Panc1 (cell line): ENCODE data around the gene SH2D2A. TPM values are rescaled to one million over a fixed set of nuclear protein-coding genes. Genes with fewer than 3 reads are reported as not detected.

Experiments used
- ATAC-seq: fragments of 200-7000 bp; cut with Tn5 transposase; 2 replicates; pipeline ENCODE4 v1.9.1; 2020; ENCODE audit warnings: mild to moderate bottlenecking, moderate library complexity
- BruUV-seq: library from RNA; stranded (reverse); fragments of 400-500 nt; replicated peaks from 2 replicates; lab custom pipeline; 2021; lab: Mats Ljungman, UMichigan
- CTCF ChIA-PET: fragments of 300-600 bp; sonication (Branson Sonifier 250); formaldehyde crosslinking; loops from one replicate; lab custom pipeline; 2022; ENCODE audit warnings: antibody characterized with exemption; lab: Charles Lee
- POLR2A ChIA-PET: fragments of 300-600 bp; sonication (Branson Sonifier 250); formaldehyde crosslinking; loops from one replicate; lab custom pipeline; 2022; ENCODE audit warnings: antibody characterized with exemption; lab: Charles Lee
- DNase-seq: peaks from one replicate; pipeline ENCODE4 v3.0.0-alpha.2; 2010; ENCODE audit warnings: low read depth, low spot score
- H3K27ac ChIP-seq: 2 replicates; pipeline ENCODE4 v1.5.1; 2011; ENCODE audit warnings: mild to moderate bottlenecking, low read length, inconsistent platforms
- H3K27me3 ChIP-seq: fragments of 200-500 bp; sonication (Bioruptor generic); 2 replicates; pipeline ENCODE4 v1.6.0; 2014; ENCODE audit warnings: low read length, inconsistent platforms; ENCODE audit not compliant: control insufficient read depth, insufficient read depth
- H3K36me3 ChIP-seq: fragments of 200-500 bp; sonication (Bioruptor generic); 2 replicates; pipeline ENCODE4 v1.5.1; 2014; ENCODE audit warnings: inconsistent platforms, mild to moderate bottlenecking, low read length, moderate library complexity; ENCODE audit not compliant: control insufficient read depth, insufficient read depth
- H3K4me1 ChIP-seq: 2 replicates; pipeline ENCODE4 v1.5.1; 2011; ENCODE audit warnings: inconsistent platforms, mild to moderate bottlenecking, low read length, moderate library complexity; ENCODE audit not compliant: control insufficient read depth, insufficient read depth
- H3K4me3 ChIP-seq, 2 experiments: 2 replicates each; pipeline ENCODE4 v1.5.1; 2011 to 2012; ENCODE audit warnings: low read depth in 2 of 2, low read length in 2 of 2, mild to moderate bottlenecking in 2 of 2, inconsistent platforms in 1 of 2, moderate library complexity in 1 of 2
- H3K9me3 ChIP-seq: fragments of 200-500 bp; sonication (Bioruptor generic); 2 replicates; pipeline ENCODE4 v1.5.1; 2014; ENCODE audit warnings: low read depth, mild to moderate bottlenecking, inconsistent platforms, low read length, moderate library complexity; ENCODE audit not compliant: control insufficient read depth, insufficient read depth
- CTCF ChIP-seq: fragments of 450-650 bp; IDR thresholded peaks from 2 replicates; pipeline ENCODE4 v1.5.1; 2017; ENCODE audit warnings: mild to moderate bottlenecking
- POLR2AphosphoS5 ChIP-seq: IDR thresholded peaks from 2 replicates; pipeline ENCODE4 v1.6.1; 2012; ENCODE audit warnings: mild to moderate bottlenecking, low read depth, low read length, moderate library complexity
- REST ChIP-seq, 2 experiments: IDR thresholded peaks; 2 replicates each; pipeline ENCODE4 v1.6.1; 2011 to 2012; ENCODE audit warnings: low read depth in 2 of 2, control low read depth in 1 of 2, low read length in 1 of 2, mild to moderate bottlenecking in 1 of 2, moderate library complexity in 1 of 2; ENCODE audit not compliant: insufficient read depth in 1 of 2
- SIN3A ChIP-seq: IDR thresholded peaks from 2 replicates; pipeline ENCODE4 v1.6.1; 2012; ENCODE audit warnings: low read depth, mild to moderate bottlenecking, low read length, moderate library complexity, borderline replicate concordance; ENCODE audit not compliant: insufficient read depth
- TCF7L2 ChIP-seq: IDR thresholded peaks from 2 replicates; pipeline ENCODE4 v1.6.1; 2011; ENCODE audit warnings: mild to moderate bottlenecking, low read depth, low read length, inconsistent platforms
- in situ Hi-C: cut with HindIII; loops from 2 replicates; pipeline ENCODE4 v1.10.0; 2016; ENCODE audit warnings: low sequenced_read_pairs, low pct_unique_long_range_greater_than_20kb
- intact Hi-C: fragments of 100-400 bp; cut with micrococcal nuclease; formaldehyde crosslinking; loops from one replicate; pipeline ENCODE4 v1.10.0; 2022; ENCODE audit not compliant: unreplicated experiment
- total RNA-seq: library from RNA; stranded (reverse); gene quantifications from one replicate; pipeline ENCODE4 v1.2.1, GENCODE V29; 2021; ENCODE audit not compliant: unreplicated experiment

SH2D2A gene
- total RNA-seq, 1 experiment from 2014 or later, result 0.69 TPM

- in situ Hi-C loops (no loop called here), intact Hi-C loops (no loop called here)
- Histone ChIP-seq H3K4me1 (no peaks in the 10 kb centered on the region), H3K9me3 (no peaks in the 10 kb centered on the region), H3K36me3 (no peaks in the 10 kb centered on the region), H3K27ac (no peak overlapping the region), H3K4me3 (no peak overlapping the region), H3K27me3 (peaks cover 10% of the 10 kb centered on the region)
- no TSS peak for BruUV-seq
- ATAC-seq (no peak), DNase-seq (no peak)
- TF ChIP-seq CTCF, result no peak
- no peak for TF ChIP-seq TCF7L2
- no peak for TF ChIP-seq SIN3A
- no peak for TF ChIP-seq POLR2AphosphoS5
- TF ChIP-seq REST (IDR thresholded peaks at IDR 0.05; ENCODE audit: insufficient read depth in 1 of 2, low read depth in 2 of 2, low read length in 1 of 2), result no peak
- ChIA-PET POLR2A (interaction anchor here (0.7 kb wide), 1 partner anchor 121 kb away, joined by 9 read pairs; no protein-coding TSS in a partner anchor), CTCF (interaction anchor here (0.6 to 2.2 kb wide), 3 partner anchors 16 to 51 kb away, joined by 3 to 10 read pairs (median 3); no protein-coding TSS in a partner anchor)
Observed at GRCh38 chr1:156821801-156822200, 5.2 kb upstream of the SH2D2A start.

- no peak for DNase-seq
- POLR2A ChIA-PET, result no interaction called here
- in situ Hi-C loops, result no loop called here
- no peak for ATAC-seq
- CTCF ChIA-PET, result no interaction called here
- intact Hi-C loops, result no loop called here
- H3K4me3 ChIP-seq, result no peak overlapping the region
- no peak overlapping the region for H3K27ac ChIP-seq
- TF ChIP-seq POLR2AphosphoS5, result no peak
- H3K9me3 ChIP-seq, result no peaks in the 10 kb centered on the region
- no peaks in the 10 kb centered on the region for H3K36me3 ChIP-seq
- H3K27me3 ChIP-seq, result peaks cover 2% of the 10 kb centered on the region; the same call in 1 of the 2 replicates
- no TSS peak for BruUV-seq
- peaks cover 5% of the 10 kb centered on the region; the same call in 1 of the 2 replicates for H3K4me1 ChIP-seq
Observed at GRCh38 chr1:156815961-156816422, 656 bp downstream of the SH2D2A start.

- no TSS peak for BruUV-seq
- Histone ChIP-seq H3K27ac (no peak overlapping the region), H3K27me3 (no peaks in the 10 kb centered on the region), H3K36me3 (no peaks in the 10 kb centered on the region), H3K9me3 (no peaks in the 10 kb centered on the region), H3K4me1 (peaks cover 5% of the 10 kb centered on the region; the same call in 1 of the 2 replicates), H3K4me3 (no peak overlapping the region)
- intact Hi-C loops, result no loop called here
- POLR2A ChIA-PET, result no interaction called here
- CTCF ChIA-PET, result interaction anchor here (0.6 kb wide), 1 partner anchor 54 kb away, joined by 5 read pairs; no protein-coding TSS in a partner anchor
- ATAC-seq, result peak; percentile 56; the same call in 1 of the 2 replicates
- in situ Hi-C loops, result no loop called here
- no peak for DNase-seq
- TF ChIP-seq CTCF (no peak), SIN3A (no peak), REST (IDR thresholded peaks at IDR 0.05; ENCODE audit: insufficient read depth in 1 of 2, low read depth in 2 of 2, low read length in 1 of 2) (no peak), TCF7L2 (no peak), POLR2AphosphoS5 (no peak)
Observed at GRCh38 chr1:156815307-156815826, 1.3 kb downstream of the SH2D2A start.
